Measurements from ENCODE around the gene LRRC8B. TPM values are rescaled to one million over a fixed set of nuclear protein-coding genes. Genes with fewer than 3 reads are reported as not detected.

Gene LRRC8B
- total and polyA plus RNA-seq, 2 experiments from 2014 or later = 4.6 to 5.1 TPM

DNA sequence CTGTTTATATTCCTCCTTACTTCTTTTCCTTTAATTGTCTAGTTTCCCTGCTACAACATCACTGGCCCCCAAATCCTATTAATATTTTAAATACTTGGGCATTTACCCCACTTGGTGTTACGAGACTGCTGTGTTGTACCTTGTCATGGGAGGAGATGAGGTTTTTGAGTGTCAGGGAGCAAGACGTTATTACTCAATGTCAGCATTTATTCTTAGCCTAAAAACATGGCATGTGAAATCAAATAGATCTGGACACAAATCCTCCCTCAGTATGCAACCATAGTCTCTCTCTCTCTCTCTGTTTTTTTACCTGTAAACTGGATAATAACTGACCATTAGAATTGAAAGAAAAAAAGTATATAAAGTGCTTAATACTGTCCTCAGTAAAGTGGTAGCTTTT is 4.6 kb downstream of the LRRC8B start:
- WGBS (ENCODE audit: low lambda C conversion rate, missing lambda C conversion rate) = 93% methylated on average over 2 of the region's 2 CpGs
- no peak for DNase-seq (ENCODE audit: low spot score)
- Histone ChIP-seq H3K9me2 (replicated peaks; ENCODE audit: insufficient read depth) (no peaks in the 10 kb centered on the region), H3K27me3 (no peaks in the 10 kb centered on the region), H3K4me2 (no peak overlapping the region), H3K4me1 (ENCODE audit: insufficient read depth) (no peaks in the 10 kb centered on the region), H3K36me3 (replicated peaks; ENCODE audit: insufficient read depth, low read depth) (no peaks in the 10 kb centered on the region), H2AFZ (no peak overlapping the region), H3K79me2 (peaks cover 21% of the 10 kb centered on the region), H3K27ac (no peak overlapping the region), H4K20me1 (ENCODE audit: insufficient read depth, poor library complexity, severe bottlenecking) (no peaks in the 10 kb centered on the region), H3K4me3 (no peak overlapping the region), H3K9me3 (ENCODE audit: low read depth) (no peaks in the 10 kb centered on the region)
- TF ChIP-seq EZH2 (IDR thresholded peaks at IDR 0.05; ENCODE audit: borderline replicate concordance) = no peak
- TF ChIP-seq CTCF (IDR thresholded peaks at IDR 0.05; ENCODE audit: poor library complexity) = no peak
- no peak for TF ChIP-seq EZH2phosphoT487 (IDR thresholded peaks at IDR 0.05; ENCODE audit: low read depth, severe bottlenecking, unreplicated experiment)

DNA sequence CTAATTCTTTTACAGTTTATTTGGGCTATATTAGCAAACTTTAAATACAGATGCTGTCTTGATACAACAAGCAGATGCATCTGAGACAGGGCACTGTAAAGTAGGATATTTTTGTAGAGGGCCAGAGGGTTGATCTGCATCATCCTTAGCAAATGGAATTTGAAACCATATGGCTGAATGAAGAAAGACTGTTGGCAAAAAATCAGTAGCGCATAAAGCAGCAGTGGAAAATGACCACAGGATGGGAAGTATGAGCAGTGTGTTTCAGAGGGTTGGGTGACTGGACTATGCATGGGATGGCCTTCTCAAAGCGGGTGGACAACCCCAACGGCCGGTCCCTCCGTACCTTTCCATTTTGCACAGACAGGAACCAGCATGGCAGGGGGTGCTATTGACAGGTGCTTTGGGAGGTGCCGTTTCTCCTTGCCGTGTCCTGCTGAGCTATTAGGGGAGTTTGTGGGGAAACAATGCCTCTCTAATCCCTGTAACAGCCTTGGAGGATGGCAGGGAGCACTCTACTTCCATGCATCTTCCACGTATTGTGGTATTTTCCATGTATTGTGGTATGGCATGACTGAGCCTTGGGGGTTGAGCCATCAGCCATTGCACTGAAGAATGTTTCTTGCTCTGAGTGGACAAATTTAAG is 5.9 kb downstream of the LRRC8B start:
- Histone ChIP-seq H2AFZ (no peak overlapping the region), H3K4me2 (no peak overlapping the region), H4K20me1 (ENCODE audit: insufficient read depth, poor library complexity, severe bottlenecking) (no peaks in the 10 kb centered on the region), H3K4me3 (no peak overlapping the region), H3K27me3 (no peaks in the 10 kb centered on the region), H3K9me3 (ENCODE audit: low read depth) (no peaks in the 10 kb centered on the region), H3K9me2 (replicated peaks; ENCODE audit: insufficient read depth) (no peaks in the 10 kb centered on the region), H3K79me2 (peaks cover 21% of the 10 kb centered on the region), H3K36me3 (replicated peaks; ENCODE audit: insufficient read depth, low read depth) (no peaks in the 10 kb centered on the region), H3K4me1 (ENCODE audit: insufficient read depth) (no peaks in the 10 kb centered on the region), H3K27ac (no peak overlapping the region)
- DNase-seq (ENCODE audit: low spot score) = no peak
- no peak for TF ChIP-seq EZH2phosphoT487 (IDR thresholded peaks at IDR 0.05; ENCODE audit: low read depth, severe bottlenecking, unreplicated experiment)
- 70% methylated on average over 8 of the region's 8 CpGs for WGBS (ENCODE audit: low lambda C conversion rate, missing lambda C conversion rate)

DNA sequence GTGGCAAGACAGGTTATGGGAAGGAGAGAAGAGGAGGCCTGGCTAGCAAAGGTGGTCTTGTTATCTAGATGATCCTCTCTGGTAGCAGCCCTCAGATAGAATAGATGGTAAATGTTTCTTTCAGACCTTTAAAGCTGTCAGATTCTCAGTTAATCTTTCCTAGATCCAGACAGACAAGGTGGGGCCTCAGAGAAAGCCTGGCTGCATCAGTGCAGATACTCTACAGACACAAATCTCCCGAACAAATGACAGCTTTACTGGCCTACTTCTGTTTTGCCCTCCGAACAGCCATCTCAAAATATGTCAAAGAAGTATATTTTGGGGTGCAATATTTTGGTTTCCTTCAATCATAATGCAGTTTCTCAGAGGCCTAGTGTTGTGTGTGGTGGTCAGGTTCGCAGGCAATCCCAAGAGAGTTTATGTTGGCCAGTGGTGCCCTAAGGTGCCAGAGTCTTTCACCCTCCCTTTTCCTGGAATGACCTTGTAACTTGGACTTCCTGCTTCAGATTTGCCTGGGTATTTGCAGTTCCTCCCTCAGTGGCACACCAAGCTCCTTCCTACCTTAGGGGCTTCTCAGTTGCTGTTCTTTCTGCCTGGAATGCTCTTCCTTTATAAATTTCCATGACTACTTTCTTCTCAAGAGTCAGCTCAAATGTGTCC is 7.0 kb downstream of the LRRC8B start:
- Histone ChIP-seq H3K9me2 (replicated peaks; ENCODE audit: insufficient read depth) (no peaks in the 10 kb centered on the region), H3K27ac (no peak overlapping the region), H3K4me1 (ENCODE audit: insufficient read depth) (no peaks in the 10 kb centered on the region), H2AFZ (no peak overlapping the region), H3K9me3 (ENCODE audit: low read depth) (no peaks in the 10 kb centered on the region), H3K4me2 (no peak overlapping the region), H3K27me3 (no peaks in the 10 kb centered on the region), H3K36me3 (replicated peaks; ENCODE audit: insufficient read depth, low read depth) (no peaks in the 10 kb centered on the region), H4K20me1 (ENCODE audit: insufficient read depth, poor library complexity, severe bottlenecking) (no peaks in the 10 kb centered on the region), H3K4me3 (no peak overlapping the region), H3K79me2 (peaks cover 15% of the 10 kb centered on the region)
- no peak for DNase-seq (ENCODE audit: low spot score)
- WGBS (ENCODE audit: low lambda C conversion rate, missing lambda C conversion rate) = 56% methylated on average over 3 of the region's 3 CpGs
- TF ChIP-seq EZH2phosphoT487 (IDR thresholded peaks at IDR 0.05; ENCODE audit: low read depth, severe bottlenecking, unreplicated experiment) (no peak), EZH2 (IDR thresholded peaks at IDR 0.05; ENCODE audit: borderline replicate concordance) (no peak), CTCF (IDR thresholded peaks at IDR 0.05; ENCODE audit: poor library complexity) (no peak)

DNA sequence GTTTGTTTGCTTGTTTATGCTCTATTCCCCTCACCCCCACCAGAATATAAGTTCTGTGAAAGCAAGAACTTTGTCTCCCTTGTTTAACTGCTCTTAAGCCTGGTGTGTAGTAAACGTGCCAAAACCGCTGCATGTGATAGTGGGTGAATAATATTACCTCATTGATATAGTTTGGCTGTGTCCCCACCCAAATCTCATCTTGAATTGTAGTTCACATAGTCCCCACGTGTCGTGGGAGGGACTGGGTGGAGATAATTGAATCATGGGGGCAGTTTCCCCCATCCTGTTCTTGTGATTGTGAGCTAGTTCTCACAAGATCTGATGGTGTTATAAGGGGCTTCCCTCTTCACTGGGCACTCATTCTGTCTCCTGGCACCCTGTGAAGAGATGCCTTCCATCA is 7.6 kb downstream of the LRRC8B start:
- no peak overlapping the region for H3K4me3 ChIP-seq
- WGBS (ENCODE audit: low lambda C conversion rate, missing lambda C conversion rate) = 94% methylated on average over 4 of the region's 4 CpGs
- H2AFZ ChIP-seq = no peak overlapping the region
- no peak overlapping the region for H3K4me2 ChIP-seq
- no peaks in the 10 kb centered on the region for H3K9me3 ChIP-seq (ENCODE audit: low read depth)
- H3K79me2 ChIP-seq = peaks cover 12% of the 10 kb centered on the region
- H3K27me3 ChIP-seq = no peaks in the 10 kb centered on the region
- no peaks in the 10 kb centered on the region for H3K36me3 ChIP-seq (replicated peaks; ENCODE audit: insufficient read depth, low read depth)
- H3K27ac ChIP-seq = no peak overlapping the region
- no peak for DNase-seq (ENCODE audit: low spot score)
- no peaks in the 10 kb centered on the region for H3K4me1 ChIP-seq (ENCODE audit: insufficient read depth)
- TF ChIP-seq EZH2 (IDR thresholded peaks at IDR 0.05; ENCODE audit: borderline replicate concordance) (no peak), CTCF (IDR thresholded peaks at IDR 0.05; ENCODE audit: poor library complexity) (no peak), EZH2phosphoT487 (IDR thresholded peaks at IDR 0.05; ENCODE audit: low read depth, severe bottlenecking, unreplicated experiment) (no peak)
- no peaks in the 10 kb centered on the region for H3K9me2 ChIP-seq (replicated peaks; ENCODE audit: insufficient read depth)
- H4K20me1 ChIP-seq (ENCODE audit: insufficient read depth, poor library complexity, severe bottlenecking) = no peaks in the 10 kb centered on the region

Measured in hepatocyte (in vitro differentiated cells).